Activated naive CD8-positive, alpha-beta T cell (primary cell): Measurements from ENCODE around the gene EFNA2.
"Not testable (repeated sequence)": the region's sequence is repeated elsewhere in the genome, so short reads cannot be mapped to it uniquely, and the experiment has no call there.

Source experiments
- H3K27ac Mint-ChIP-seq: one replicate; pipeline ENCODE4 v1.8.0; 2021; ENCODE audit warnings: mixed read lengths
- H3K27me3 Mint-ChIP-seq: one replicate; pipeline ENCODE4 v1.8.0; 2021; ENCODE audit warnings: mixed read lengths
- H3K36me3 Mint-ChIP-seq: one replicate; pipeline ENCODE4 v1.8.0; 2021; ENCODE audit warnings: mixed read lengths
- H3K4me1 Mint-ChIP-seq: one replicate; pipeline ENCODE4 v1.8.0; 2021; ENCODE audit warnings: low read depth, mixed read lengths
- H3K4me3 Mint-ChIP-seq: one replicate; pipeline ENCODE4 v1.8.0; 2021; ENCODE audit warnings: mild to moderate bottlenecking, mixed read lengths
- H3K9me3 Mint-ChIP-seq: one replicate; pipeline ENCODE4 v1.8.0; 2021; ENCODE audit warnings: low read depth, mixed read lengths

Gene EFNA2

DNA sequence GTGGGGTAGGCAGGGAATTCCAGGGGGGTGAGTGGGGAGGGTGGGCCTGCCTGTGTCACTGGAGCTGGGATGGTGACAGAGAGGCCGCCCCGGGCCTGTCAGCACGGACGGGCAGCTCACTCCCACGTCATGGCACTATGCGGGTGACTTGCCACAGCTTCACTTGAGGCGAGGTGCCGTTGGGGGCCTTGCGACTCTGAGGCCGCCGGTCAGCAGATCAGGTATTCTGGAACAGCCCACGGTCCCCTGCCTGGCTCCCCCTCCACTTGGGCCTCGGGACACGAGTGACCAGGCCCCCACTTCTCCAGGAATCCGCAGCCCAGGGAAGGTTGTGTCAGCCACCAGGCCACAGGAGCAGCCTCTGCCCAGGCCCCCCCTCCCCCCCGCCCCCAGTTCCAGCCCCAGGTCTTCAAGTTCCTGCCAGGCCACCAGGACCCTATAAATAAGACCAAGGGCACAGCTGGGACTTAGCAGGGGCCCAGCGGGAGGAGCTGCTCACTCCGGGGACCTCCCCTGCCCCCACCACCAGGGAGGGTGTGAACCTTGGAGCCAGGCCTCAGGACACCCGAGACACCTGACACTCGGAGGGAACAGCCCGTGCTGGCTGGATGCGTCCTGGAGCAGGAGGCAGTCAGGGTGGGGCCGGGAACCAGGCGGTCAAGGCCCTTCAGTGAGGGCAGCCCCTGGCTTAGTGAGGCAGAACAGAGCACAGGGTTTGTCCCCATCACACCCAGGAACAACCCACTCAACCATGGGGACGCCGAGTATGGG is 40.0 kb upstream of the EFNA2 start:
- H3K27ac Mint-ChIP-seq = no peak overlapping the region
- H3K27me3 Mint-ChIP-seq = no peaks in the 10 kb centered on the region
- H3K36me3 Mint-ChIP-seq = no peaks in the 10 kb centered on the region
- no peaks in the 10 kb centered on the region for H3K9me3 Mint-ChIP-seq
- H3K4me3 Mint-ChIP-seq = no peak overlapping the region
- peaks cover 18% of the 10 kb centered on the region for H3K4me1 Mint-ChIP-seq

DNA sequence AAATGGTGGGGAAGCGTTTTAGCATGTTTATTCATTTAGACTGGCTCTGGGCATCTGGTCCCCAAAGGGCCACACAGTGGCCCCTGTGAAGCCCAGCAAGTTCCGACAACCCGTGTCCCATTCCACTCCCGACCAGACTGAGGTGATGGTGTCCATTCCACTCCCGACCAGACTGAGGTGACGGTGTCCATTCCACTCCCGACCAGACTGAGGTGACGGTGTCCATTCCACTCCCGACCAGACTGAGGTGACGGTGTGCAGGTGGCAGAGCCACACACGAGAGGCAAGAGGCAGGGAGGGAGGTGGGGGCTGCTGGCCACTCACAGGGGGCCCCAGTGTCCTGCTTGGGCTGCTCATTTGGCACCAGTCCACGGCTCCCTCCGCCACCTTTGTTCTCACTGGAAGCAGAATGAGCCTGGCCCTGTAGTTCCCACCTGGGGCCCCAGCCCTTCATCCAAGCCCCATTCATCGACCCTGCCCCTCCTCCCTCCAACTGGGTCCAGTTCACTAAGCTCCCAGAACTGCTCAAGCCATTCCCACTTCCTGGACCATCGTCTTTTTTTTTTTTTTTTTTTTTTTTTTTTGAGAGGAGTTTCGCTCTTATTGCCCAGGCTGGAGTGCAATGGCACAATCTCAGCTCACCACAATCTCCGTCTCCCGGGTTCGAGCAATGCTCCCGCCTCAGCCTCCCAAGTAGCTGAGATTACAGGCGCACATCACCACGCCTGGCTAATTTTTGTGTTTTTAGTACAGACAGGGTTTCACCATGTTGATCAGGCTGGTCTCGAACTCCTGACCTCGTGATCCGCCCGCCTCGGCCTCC is 39.2 kb upstream of the EFNA2 start:
- not testable (repeated sequence) for H3K27ac Mint-ChIP-seq, H3K4me3 Mint-ChIP-seq, H3K9me3 Mint-ChIP-seq

DNA sequence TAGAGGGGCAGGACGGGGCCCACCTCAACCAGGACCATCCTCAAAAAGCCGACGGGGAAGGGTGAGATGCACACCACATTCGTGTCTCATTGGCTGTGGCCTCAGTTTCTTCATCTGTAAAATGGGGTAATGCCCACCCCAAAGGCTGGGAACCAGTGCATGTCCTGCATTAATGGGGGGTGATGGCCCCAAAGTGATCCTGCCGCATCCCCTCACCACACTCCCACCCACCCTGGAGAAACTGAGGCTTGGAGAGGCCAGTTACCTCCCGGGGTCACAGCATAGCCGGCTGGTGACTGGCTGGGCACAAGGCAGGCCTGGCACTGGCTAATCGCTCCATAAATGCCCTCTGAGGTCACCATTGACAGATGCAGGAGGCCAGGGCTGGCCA is 37.9 kb upstream of the EFNA2 start:
- H3K4me1 Mint-ChIP-seq = peaks cover 12% of the 10 kb centered on the region
- no peaks in the 10 kb centered on the region for H3K9me3 Mint-ChIP-seq
- no peaks in the 10 kb centered on the region for H3K27me3 Mint-ChIP-seq
- H3K4me3 Mint-ChIP-seq = peak overlapping the region; percentile 23
- H3K27ac Mint-ChIP-seq = no peak overlapping the region
- no peaks in the 10 kb centered on the region for H3K36me3 Mint-ChIP-seq

More for the DNA sequence above, 39.2 kb upstream of the EFNA2 start:
- H3K27me3 Mint-ChIP-seq, H3K36me3 Mint-ChIP-seq: not testable (repeated sequence)
- H3K4me1 Mint-ChIP-seq = peaks cover 12% of the 10 kb centered on the region

DNA sequence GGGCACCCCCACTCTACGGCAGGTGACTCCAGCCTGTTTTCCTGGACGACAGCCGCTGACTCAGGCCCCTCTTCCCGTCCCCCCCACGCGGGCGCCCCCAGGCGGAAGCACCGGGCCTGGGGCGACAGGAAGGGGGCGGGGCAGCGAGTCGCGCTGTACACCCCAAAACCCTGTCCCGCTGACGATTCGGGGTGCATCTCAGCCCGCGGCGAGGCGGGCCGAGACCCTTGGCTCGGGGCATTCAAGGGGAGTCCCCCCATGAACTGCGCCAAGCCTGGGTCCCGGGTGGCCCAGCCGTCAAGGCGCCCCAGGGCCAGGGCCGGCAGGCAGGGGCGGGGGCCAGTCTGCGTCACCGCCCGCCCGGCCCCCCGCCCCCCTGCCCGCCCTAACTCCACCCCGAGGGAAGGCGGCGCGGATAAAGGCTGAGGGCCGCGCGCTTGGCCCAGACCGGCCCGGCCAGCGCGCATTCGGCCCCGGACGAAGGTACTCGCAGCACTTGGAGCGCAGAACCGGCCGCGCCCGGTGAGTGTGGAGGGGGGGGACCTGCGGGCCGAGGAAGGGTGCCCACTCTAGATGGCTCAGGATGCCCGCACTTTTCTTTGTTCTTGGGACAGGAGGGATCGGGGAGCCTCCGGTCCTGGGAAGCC is 37.4 kb upstream of the EFNA2 start, which contains the start of gene MIDN:
TSS of gene MIDN (plus strand) at position 445 of the 647 bp plus-strand sequence. CDS start 1,714 bp downstream, outside the sequence.
- Mint-ChIP-seq H3K27ac (peak within 1 kb of the TSS; percentile 50), H3K36me3 (no peaks in the 10 kb centered on the region), H3K4me1 (peaks cover 8% of the 10 kb centered on the region), H3K27me3 (no peaks in the 10 kb centered on the region), H3K4me3 (peak within 1 kb of the TSS; percentile 71), H3K9me3 (no peaks in the 10 kb centered on the region)

DNA sequence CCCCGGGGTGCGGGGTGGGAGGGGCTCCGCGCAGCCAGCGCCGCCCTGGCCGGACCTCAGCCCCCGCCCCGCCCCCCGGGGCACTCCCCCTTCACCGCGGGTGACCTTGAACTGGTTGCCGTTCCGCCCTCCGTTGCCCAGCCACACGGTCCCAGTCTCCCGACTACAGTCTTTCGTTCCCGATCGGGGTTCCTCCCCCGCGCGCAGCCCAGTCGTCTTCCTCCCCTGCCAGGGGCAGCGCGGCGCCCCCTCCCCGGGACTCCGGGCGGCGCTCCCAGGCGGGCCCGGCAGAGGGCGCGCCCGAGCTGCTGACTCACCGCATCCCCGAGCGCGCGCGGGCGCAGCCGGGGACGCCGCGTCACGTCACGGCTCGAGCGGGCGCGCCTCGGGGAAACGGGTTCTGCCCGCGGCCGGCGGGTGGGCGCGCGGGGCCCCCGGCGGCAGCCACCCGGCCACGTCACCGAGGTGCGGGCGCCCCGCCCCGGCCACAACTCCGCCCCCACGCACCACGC is 36.8 kb upstream of the EFNA2 start:
- Mint-ChIP-seq H3K27me3 (no peaks in the 10 kb centered on the region), H3K9me3 (no peaks in the 10 kb centered on the region), H3K36me3 (no peaks in the 10 kb centered on the region), H3K4me1 (peaks cover 12% of the 10 kb centered on the region), H3K27ac (peak overlapping the region; percentile 50), H3K4me3 (peak overlapping the region; percentile 71)

DNA sequence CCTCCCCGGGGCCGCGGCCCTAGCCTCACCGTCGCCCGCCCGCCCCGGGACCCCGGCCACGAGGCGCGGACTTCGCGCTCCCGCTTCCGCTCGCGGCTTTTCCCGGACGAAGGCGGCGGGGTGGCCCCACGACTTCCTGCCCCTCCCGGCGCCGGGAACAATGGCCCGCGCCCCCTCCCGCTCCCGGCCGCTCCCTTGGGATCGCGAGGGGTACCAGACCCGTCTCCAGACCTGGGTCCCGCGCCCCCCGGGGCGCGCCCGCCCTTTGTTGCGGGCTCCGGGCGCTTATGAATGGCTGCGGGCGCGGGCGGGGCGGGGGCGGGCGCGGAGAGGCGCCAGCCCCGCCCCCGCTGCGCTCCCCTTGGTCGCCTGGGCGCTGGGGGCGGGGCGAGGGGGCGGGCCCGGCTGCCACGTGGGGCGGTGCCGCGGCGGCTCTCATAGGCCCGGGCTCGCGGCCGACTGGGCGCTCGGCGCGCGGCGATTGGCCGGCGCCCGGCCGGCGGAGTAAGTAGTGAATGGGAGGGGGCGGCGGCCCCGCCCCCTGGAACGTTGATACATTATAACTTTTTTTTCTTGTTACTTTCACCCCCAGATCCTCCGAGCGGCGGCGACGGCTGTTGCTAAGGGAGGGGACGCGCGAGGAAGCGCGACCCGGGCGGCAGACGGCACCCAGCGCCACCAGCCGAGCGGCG is 36.2 kb upstream of the EFNA2 start:
- peak overlapping the region; percentile 79 for H3K4me3 Mint-ChIP-seq
- peak overlapping the region; percentile 68 for H3K27ac Mint-ChIP-seq
- H3K36me3 Mint-ChIP-seq = no peaks in the 10 kb centered on the region
- H3K27me3 Mint-ChIP-seq = no peaks in the 10 kb centered on the region
- H3K9me3 Mint-ChIP-seq = no peaks in the 10 kb centered on the region
- H3K4me1 Mint-ChIP-seq = peaks cover 12% of the 10 kb centered on the region

DNA sequence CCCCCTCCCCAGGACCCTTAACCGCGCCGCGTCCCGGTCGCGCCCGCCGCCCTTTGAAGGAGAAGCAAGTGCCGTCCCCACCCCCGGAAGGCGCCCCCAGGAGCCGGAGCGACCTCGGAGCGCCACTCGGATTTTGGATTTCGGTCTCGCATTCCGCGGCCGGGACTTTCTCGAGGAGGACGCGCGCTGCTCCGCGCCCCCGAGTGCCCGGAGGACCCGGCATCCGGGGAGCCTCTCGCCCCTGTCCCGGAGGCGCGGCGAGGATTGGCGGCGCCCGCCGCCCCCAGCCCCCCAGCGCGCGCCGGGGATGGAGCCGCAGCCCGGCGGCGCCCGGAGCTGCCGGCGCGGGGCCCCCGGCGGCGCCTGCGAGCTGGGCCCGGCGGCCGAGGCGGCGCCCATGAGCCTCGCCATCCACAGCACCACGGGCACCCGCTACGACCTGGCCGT is 35.7 kb upstream of the EFNA2 start:
- no peaks in the 10 kb centered on the region for H3K27me3 Mint-ChIP-seq
- no peaks in the 10 kb centered on the region for H3K36me3 Mint-ChIP-seq
- peaks cover 15% of the 10 kb centered on the region for H3K4me1 Mint-ChIP-seq
- H3K27ac Mint-ChIP-seq = peak overlapping the region; percentile 68
- no peaks in the 10 kb centered on the region for H3K9me3 Mint-ChIP-seq
- H3K4me3 Mint-ChIP-seq = peak overlapping the region; percentile 79

DNA sequence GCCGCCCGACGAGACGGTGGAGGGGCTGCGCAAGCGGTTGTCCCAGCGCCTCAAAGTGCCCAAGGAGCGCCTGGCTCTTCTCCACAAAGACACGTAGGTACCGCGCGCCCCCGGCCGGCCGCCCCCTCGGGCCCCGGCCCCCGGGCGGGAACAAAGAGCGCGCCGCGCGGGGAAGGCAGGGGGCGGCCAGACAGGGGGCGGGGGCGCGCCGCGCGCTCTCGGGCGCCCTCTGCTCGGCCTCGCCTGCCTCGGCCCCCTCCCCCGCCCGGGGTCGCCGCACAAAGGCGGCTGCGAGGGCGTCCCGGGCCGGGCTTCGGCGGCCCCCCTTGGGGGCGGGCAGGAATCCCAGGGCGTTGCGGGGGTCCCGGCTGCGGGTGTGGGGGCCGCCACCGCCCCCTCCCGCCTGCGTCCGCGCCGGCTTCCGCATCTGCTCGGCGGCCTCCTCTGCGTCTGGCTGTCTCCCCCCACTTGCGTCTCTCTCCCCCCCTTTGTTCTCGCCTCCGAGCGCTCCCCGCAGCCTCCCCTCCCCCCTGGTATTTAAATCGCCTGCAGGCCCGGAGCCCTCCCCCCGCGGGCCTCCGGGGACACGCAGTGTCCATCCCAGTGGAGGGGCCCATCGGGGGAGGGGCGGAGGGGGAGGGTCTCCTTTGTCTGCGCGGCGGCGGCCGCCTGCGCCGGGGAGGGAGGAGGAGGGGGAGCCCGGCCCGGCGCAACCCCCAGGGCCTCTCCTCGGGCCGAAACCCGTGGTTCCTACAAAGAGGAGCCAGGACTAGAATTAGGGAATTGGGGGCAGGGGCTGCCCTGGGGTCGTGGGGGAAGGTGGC is 35.0 kb upstream of the EFNA2 start:
- Mint-ChIP-seq H3K27ac (no peak overlapping the region), H3K4me3 (peak overlapping the region; percentile 89), H3K36me3 (no peaks in the 10 kb centered on the region)

DNA sequence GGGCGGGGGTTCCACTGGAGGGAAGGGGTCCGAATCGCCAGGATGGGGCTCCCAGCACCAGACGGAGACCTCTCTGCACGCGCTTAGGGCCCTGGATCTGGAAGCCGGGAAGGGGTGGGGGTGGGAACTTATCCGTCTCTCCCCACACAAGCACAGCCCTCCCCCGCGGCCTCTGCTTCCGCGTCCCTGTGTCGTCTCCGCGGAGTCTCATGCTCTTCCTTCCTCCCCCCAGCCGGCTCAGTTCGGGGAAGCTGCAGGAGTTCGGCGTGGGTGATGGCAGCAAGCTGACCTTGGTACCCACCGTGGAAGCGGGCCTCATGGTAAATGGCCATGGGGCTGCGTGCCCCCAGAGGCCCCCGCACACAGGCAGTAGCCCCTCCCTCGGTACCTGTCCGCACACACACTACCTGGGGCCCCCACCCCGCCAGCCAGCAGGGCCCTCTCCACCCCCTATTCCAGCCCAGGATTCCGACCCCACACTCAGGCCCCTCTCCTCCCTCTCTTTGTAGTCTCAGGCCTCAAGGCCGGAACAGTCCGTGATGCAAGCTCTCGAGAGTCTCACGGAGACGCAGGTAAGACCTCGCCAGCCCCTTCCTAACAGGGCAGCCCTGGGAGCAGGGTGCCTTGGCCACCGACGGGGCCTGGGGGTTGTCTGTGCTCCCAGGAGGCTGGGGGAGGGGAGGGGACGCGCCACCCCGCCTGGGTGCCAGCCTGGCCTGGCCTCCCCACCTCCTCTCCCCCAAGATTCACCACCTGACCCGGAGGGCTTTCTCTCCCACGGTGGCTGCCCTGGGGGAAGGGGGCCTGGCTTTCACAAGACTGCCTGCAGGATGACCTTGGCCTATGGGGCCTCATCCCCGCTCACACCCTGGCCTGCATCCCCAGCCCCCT is 34.1 kb upstream of the EFNA2 start:
- Mint-ChIP-seq H3K36me3 (no peaks in the 10 kb centered on the region), H3K27me3 (no peaks in the 10 kb centered on the region), H3K27ac (peak overlapping the region; percentile 80), H3K4me1 (peaks cover 18% of the 10 kb centered on the region), H3K4me3 (peak overlapping the region; percentile 89), H3K9me3 (no peaks in the 10 kb centered on the region)

More for the DNA sequence above, 35.0 kb upstream of the EFNA2 start:
- H3K27me3 Mint-ChIP-seq = no peaks in the 10 kb centered on the region
- peaks cover 15% of the 10 kb centered on the region for H3K4me1 Mint-ChIP-seq
- no peaks in the 10 kb centered on the region for H3K9me3 Mint-ChIP-seq

DNA sequence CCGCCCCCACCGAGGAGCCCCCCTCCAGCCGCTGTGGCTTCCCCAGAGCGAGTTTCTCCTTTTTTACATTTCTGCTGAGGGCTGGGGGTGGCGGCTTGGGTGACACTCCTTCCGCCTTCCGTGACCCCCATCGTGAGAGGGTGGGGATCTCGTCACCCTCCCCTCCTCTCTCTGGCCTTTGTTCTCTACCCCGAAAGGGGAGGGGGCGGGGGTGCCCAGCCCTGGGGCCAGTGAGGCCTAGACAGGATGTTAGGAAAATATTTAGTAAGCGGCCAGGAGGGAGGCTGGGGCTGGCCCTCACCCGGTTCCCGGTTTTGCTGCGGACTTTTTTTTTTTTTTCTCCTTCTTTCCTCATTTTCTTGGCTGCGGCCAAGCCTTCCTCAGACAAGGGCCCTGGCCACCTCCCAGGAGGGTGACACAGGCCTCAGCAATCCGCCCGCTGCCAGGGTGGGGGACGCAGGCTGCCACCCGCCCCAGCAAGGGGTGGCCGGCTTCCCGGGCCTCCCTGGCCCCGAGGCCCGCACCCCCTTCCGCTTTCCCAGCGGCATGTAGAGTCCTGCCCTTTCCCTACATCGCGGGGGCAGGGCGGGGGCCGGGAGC is 33.4 kb upstream of the EFNA2 start:
- H3K9me3 Mint-ChIP-seq = no peaks in the 10 kb centered on the region
- H3K27me3 Mint-ChIP-seq = no peaks in the 10 kb centered on the region
- H3K4me1 Mint-ChIP-seq = peaks cover 18% of the 10 kb centered on the region
- peak overlapping the region; percentile 89 for H3K4me3 Mint-ChIP-seq
- no peaks in the 10 kb centered on the region for H3K36me3 Mint-ChIP-seq
- no peak overlapping the region for H3K27ac Mint-ChIP-seq

DNA sequence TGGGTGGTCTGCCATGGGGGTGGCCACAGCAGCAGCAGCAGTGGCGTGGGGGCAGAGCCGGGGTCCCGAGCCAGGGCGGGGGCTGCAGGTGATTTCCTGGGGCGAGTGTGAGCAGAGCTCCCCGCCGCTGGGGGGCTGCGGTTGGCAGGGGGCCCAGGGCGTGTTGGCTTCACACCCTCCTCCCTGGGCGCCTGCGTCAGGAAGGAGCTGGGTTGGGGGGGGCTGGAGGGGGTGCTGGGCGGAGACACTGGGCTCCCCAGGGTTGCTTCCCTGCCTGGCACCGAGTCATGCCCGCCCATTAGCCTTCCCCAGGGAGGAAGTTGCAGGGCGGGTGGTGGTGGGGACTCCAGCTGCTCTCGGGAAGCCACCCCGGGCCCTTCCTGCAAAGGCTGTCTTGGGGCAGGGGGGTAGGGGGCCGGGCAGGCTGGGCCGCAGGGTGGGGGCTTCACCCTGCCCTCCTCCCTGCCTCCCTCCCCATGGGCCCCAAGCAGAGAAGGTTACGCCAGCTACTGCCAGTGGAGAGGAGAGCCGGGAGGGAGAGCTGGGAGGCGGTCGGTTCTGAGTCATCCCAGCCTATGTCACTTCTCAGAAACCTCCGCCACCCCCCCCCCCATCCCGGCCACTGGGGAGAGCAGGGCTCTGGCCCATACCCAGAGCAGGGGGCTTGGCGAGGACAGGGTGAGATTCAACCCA is 32.7 kb upstream of the EFNA2 start:
- Mint-ChIP-seq H3K4me3 (peak overlapping the region; percentile 58), H3K36me3 (no peaks in the 10 kb centered on the region), H3K4me1 (peaks cover 25% of the 10 kb centered on the region), H3K27me3 (no peaks in the 10 kb centered on the region), H3K27ac (peak overlapping the region; percentile 79), H3K9me3 (no peaks in the 10 kb centered on the region)

DNA sequence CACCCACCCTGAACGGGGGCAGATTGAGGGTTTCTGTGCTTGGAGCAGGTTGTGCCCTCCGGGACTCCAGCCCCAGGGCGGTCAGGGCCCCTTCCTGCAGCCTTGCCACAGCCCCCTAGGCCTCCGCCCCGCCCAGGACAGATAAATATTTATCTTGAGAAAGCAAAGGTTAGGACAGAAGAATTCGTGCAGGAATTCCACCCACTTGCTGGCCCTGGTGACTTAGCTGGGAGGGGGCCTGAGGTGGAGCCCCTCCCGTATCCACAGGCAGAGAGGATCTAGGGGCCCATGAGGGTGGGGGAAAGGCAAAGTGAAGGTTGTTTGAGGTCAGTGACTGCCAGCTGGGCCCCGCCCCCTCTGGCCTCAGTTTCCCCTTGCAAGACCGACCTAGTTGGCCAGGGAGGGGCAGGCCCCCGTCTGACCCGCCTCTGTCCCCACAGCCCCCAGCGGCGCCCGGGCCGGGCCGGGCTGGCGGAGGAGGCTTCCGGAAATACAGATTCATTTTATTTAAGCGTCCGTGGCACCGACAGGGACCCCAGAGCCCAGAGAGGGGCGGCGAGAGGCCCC is 32.1 kb upstream of the EFNA2 start:
- Mint-ChIP-seq H3K4me3 (peak overlapping the region; percentile 58), H3K4me1 (peaks cover 29% of the 10 kb centered on the region), H3K36me3 (no peaks in the 10 kb centered on the region), H3K27ac (peak overlapping the region; percentile 79), H3K27me3 (no peaks in the 10 kb centered on the region), H3K9me3 (no peaks in the 10 kb centered on the region)
